Activated B cell treated with CpG ODN at 0.5 μM for 24 hours (primary cell): Measurements from ENCODE around the gene OR9A4. TPM values are rescaled to one million over a fixed set of nuclear protein-coding genes. Genes with fewer than 3 reads are reported as not detected.

Source experiments
- ATAC-seq: fragments of 200-7000 bp; cut with Tn5 transposase; one replicate; pipeline ENCODE4 v1.10.0; 2021; ENCODE audit warnings: low read depth, mild to moderate bottlenecking, moderate library complexity
- CTCF ChIA-PET: fragments of 350-600 bp; sonication (Branson Sonifier 250); formaldehyde crosslinking; loops from one replicate; lab custom pipeline; 2021; ENCODE audit warnings: antibody characterized with exemption; lab: Charles Lee
- POLR2A ChIA-PET: fragments of 350-600 bp; sonication (Branson Sonifier 250); formaldehyde crosslinking; loops from one replicate; lab custom pipeline; 2021; ENCODE audit warnings: antibody characterized with exemption; lab: Charles Lee
- DNase-seq: peaks from one replicate; pipeline ENCODE4 v3.0.0; 2022
- H3K27ac Mint-ChIP-seq: one replicate; pipeline ENCODE4 v1.8.0; 2020; ENCODE audit warnings: mixed read lengths
- H3K27me3 Mint-ChIP-seq: one replicate; pipeline ENCODE4 v1.8.0; 2021; ENCODE audit warnings: mixed read lengths
- H3K36me3 Mint-ChIP-seq: one replicate; pipeline ENCODE4 v1.8.0; 2021; ENCODE audit warnings: low read depth, mixed read lengths
- H3K4me1 Mint-ChIP-seq: one replicate; pipeline ENCODE4 v1.8.0; 2021; ENCODE audit warnings: mixed read lengths
- H3K4me3 Mint-ChIP-seq: one replicate; pipeline ENCODE4 v1.8.0; 2020; ENCODE audit warnings: mild to moderate bottlenecking, mixed read lengths
- H3K9me3 Mint-ChIP-seq: one replicate; pipeline ENCODE4 v1.8.0; 2020; ENCODE audit warnings: mixed read lengths
- intact Hi-C: fragments of 100-400 bp; cut with micrococcal nuclease; formaldehyde crosslinking; loops from one replicate; pipeline ENCODE4 v1.15.1; 2024
- total RNA-seq: library from RNA; stranded (reverse); gene quantifications from 2 replicates; pipeline ENCODE4 v1.2.3, GENCODE V29; 2022
- TF ChIP-seq, protein P1 (sequence below): fragments of 200-600 bp; IDR thresholded peaks from one replicate; pipeline ENCODE4 v1.8.0; 2022; ENCODE audit warnings: antibody characterized with exemption, mild to moderate bottlenecking

OR9A4 gene, protein sequence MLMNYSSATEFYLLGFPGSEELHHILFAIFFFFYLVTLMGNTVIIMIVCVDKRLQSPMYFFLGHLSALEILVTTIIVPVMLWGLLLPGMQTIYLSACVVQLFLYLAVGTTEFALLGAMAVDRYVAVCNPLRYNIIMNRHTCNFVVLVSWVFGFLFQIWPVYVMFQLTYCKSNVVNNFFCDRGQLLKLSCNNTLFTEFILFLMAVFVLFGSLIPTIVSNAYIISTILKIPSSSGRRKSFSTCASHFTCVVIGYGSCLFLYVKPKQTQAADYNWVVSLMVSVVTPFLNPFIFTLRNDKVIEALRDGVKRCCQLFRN
- total RNA-seq, result not detected in 2 replicates

DNA sequence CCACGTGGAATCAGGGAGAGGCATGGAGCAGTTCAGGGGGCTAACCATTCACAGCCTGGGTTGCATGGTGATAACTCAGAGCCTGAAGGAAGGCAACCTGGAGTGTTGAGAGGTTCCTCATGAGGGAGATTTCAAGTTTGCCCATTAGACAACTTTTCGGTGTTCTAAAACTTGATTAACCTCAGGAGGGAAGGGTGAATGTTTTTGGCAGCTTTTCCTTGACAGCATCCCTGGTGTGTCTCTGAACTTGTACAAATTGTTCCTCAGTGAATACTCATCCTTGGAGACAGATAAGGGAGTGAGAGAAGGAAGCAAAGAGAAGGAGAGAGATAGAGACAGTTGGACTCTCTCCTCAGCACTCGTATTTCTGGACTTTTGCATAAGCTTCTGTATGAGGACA lies at the start of gene OR9A4:
Gene OR9A4 (plus strand): TSS at position 301 of the 400 bp plus-strand sequence. CDS start 2,477 bp downstream, outside the sequence.
- TF ChIP-seq, protein P1, sequence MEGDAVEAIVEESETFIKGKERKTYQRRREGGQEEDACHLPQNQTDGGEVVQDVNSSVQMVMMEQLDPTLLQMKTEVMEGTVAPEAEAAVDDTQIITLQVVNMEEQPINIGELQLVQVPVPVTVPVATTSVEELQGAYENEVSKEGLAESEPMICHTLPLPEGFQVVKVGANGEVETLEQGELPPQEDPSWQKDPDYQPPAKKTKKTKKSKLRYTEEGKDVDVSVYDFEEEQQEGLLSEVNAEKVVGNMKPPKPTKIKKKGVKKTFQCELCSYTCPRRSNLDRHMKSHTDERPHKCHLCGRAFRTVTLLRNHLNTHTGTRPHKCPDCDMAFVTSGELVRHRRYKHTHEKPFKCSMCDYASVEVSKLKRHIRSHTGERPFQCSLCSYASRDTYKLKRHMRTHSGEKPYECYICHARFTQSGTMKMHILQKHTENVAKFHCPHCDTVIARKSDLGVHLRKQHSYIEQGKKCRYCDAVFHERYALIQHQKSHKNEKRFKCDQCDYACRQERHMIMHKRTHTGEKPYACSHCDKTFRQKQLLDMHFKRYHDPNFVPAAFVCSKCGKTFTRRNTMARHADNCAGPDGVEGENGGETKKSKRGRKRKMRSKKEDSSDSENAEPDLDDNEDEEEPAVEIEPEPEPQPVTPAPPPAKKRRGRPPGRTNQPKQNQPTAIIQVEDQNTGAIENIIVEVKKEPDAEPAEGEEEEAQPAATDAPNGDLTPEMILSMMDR, result no peak
- Mint-ChIP-seq H3K27me3 (no peaks in the 10 kb centered on the region), H3K9me3 (no peaks in the 10 kb centered on the region), H3K27ac (no peak within 1 kb of the TSS), H3K4me3 (no peak within 1 kb of the TSS), H3K4me1 (no peaks in the 10 kb centered on the region), H3K36me3 (no peaks in the 10 kb centered on the region)
- ChIA-PET CTCF (no interaction called here), POLR2A (no interaction called here)
- no peak for DNase-seq
- intact Hi-C loops, result no loop called here
- no peak for ATAC-seq

DNA sequence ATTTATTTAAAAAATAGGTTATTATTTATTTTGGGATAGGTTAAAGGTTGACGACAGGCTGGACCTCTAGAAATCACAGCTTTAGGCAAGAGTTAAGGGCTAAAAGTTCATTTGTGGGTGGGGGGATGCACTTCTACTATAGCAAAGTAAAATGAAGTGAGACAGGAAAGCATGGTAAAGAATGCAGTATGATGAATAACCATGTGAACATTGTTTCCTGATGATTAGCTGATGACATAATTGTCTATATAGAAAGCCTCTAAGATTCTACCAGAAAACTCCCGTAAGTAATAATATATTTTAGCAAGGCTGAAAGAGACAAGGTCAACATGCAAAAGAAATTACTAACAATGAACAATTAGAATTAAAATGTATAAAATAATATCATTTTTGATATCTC lies 49.2 kb upstream of the OR9A4 start:
- H3K36me3 Mint-ChIP-seq, result no peaks in the 10 kb centered on the region
- DNase-seq (no peak), ATAC-seq (no peak)
- H3K27me3 Mint-ChIP-seq, result peaks cover 2% of the 10 kb centered on the region
- no peak overlapping the region for H3K27ac Mint-ChIP-seq
- TF ChIP-seq, protein P1, result no peak
- no peak overlapping the region for H3K4me3 Mint-ChIP-seq
- ChIA-PET POLR2A (no interaction called here), CTCF (no interaction called here)
- peaks cover 4% of the 10 kb centered on the region for H3K9me3 Mint-ChIP-seq
- H3K4me1 Mint-ChIP-seq, result no peaks in the 10 kb centered on the region
- intact Hi-C loops, result no loop called here

DNA sequence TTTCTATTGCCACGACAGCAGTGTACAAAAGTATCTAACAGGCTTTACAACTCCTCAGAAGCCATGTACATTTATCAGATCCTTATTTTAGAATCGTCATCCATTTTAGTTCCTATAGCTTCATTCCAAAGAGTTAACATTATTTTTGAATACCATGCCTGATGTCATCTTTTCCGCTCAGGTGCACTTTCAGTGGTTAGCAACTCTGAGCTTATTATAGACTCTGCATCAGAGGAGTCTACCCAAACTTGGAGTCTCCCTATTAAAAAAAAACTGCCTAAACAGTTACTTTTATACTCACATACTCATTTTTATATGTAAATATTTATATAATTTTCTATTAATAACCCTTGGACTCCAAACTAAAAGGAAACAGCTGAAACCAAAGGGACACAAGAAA lies 43.3 kb upstream of the OR9A4 start:
- ATAC-seq (no peak), DNase-seq (no peak)
- POLR2A ChIA-PET, result no interaction called here
- CTCF ChIA-PET, result no interaction called here
- intact Hi-C loops, result no loop called here
- no peaks in the 10 kb centered on the region for H3K36me3 Mint-ChIP-seq
- no peak overlapping the region for H3K4me3 Mint-ChIP-seq
- H3K27me3 Mint-ChIP-seq, result no peaks in the 10 kb centered on the region
- H3K4me1 Mint-ChIP-seq, result no peaks in the 10 kb centered on the region
- H3K27ac Mint-ChIP-seq, result no peak overlapping the region
- peaks cover 4% of the 10 kb centered on the region for H3K9me3 Mint-ChIP-seq
- TF ChIP-seq, protein P1, result no peak

DNA sequence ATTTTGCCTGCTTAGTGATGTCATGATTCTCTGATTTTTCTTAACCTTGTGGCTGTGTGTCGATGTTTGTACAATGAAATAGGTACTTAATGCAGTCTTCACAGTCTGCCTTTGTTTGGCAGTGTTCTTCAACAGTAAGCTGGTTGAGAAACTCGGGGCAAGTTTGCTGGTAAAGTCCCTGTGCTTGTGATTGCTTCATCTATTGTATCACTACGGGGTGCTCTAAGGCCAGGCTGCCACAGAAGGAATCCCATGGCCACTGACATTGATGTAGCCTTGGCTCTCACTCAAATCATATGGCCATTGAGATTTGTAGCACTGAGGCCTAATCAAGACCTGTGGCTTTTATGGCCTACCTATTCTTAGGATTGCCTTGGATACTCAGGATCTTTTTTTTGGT lies 41.4 kb upstream of the OR9A4 start:
- DNase-seq (no peak), ATAC-seq (no peak)
- POLR2A ChIA-PET, result no interaction called here
- no peak overlapping the region for H3K4me3 Mint-ChIP-seq
- CTCF ChIA-PET, result no interaction called here
- intact Hi-C loops, result no loop called here
- H3K36me3 Mint-ChIP-seq, result no peaks in the 10 kb centered on the region
- H3K27ac Mint-ChIP-seq, result no peak overlapping the region
- TF ChIP-seq, protein P1, result no peak
- no peaks in the 10 kb centered on the region for H3K4me1 Mint-ChIP-seq
- H3K9me3 Mint-ChIP-seq, result peaks cover 3% of the 10 kb centered on the region
- H3K27me3 Mint-ChIP-seq, result no peaks in the 10 kb centered on the region

DNA sequence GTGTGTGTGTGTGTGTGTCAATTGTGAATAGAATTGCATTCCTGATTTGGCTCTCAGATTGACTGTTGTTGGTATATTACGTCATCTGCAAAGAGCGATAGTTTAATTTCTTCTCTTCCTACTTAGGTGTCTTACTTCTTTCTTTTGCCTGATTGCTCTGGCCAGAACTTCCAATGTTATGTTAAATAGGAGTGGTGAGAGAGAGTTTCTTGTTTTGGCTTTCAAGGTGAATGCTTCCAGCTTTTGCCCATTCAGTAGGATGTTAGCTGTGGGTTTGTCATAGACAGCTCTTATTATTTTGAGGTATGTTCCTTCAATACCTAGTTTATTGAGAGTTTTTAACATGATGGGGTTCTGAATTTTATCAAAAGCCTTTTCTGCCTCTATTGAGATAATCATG lies 40.7 kb upstream of the OR9A4 start:
- TF ChIP-seq, protein P1, result no peak
- CTCF ChIA-PET, result no interaction called here
- H3K4me1 Mint-ChIP-seq, result no peaks in the 10 kb centered on the region
- ATAC-seq (no peak), DNase-seq (no peak)
- no peak overlapping the region for H3K4me3 Mint-ChIP-seq
- no peaks in the 10 kb centered on the region for H3K9me3 Mint-ChIP-seq
- POLR2A ChIA-PET, result no interaction called here
- H3K27ac Mint-ChIP-seq, result no peak overlapping the region
- H3K36me3 Mint-ChIP-seq, result no peaks in the 10 kb centered on the region
- H3K27me3 Mint-ChIP-seq, result no peaks in the 10 kb centered on the region
- intact Hi-C loops, result no loop called here
